Measurements from ENCODE around the gene CAMK2A.

DNA sequence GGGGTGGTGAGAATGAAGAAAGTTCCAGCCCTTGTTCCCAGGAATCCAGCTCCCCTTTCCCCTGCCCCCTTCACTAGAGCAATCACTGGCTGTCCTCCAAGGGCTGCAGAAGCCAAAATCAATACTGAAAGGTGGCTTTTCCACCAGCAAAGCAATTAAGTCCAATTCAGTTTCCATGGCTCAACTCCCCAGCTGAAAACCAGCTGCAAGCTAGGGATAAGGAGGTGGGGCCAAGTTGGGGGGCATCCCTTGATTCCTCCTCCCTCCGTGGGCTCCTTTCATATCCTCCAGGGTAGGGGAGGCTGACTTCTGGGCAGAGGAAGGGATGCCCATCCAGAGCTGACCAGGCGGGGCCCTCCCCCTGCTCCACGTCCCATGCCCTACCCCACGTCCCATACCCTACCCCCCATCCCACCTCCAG, 22.7 kb downstream of the CAMK2A start:
- TF ChIP-seq, protein P1, sequence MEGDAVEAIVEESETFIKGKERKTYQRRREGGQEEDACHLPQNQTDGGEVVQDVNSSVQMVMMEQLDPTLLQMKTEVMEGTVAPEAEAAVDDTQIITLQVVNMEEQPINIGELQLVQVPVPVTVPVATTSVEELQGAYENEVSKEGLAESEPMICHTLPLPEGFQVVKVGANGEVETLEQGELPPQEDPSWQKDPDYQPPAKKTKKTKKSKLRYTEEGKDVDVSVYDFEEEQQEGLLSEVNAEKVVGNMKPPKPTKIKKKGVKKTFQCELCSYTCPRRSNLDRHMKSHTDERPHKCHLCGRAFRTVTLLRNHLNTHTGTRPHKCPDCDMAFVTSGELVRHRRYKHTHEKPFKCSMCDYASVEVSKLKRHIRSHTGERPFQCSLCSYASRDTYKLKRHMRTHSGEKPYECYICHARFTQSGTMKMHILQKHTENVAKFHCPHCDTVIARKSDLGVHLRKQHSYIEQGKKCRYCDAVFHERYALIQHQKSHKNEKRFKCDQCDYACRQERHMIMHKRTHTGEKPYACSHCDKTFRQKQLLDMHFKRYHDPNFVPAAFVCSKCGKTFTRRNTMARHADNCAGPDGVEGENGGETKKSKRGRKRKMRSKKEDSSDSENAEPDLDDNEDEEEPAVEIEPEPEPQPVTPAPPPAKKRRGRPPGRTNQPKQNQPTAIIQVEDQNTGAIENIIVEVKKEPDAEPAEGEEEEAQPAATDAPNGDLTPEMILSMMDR (IDR thresholded peaks at IDR 0.05) = no peak
- no peak for TF ChIP-seq POLR2A (IDR thresholded peaks at IDR 0.05)
